Ascending aorta (tissue), 2 donors: ENCODE measurements around the gene TMEM100. TPM values are rescaled to one million over a fixed set of nuclear protein-coding genes. Genes with fewer than 3 reads are reported as not detected.

Experiments used
- DNase-seq, 2 donors: peaks; one replicate each; pipeline ENCODE4 v3.0.0-alpha.2; 2019; ENCODE audit warnings: low spot score in 2 of 2
- H3K27ac ChIP-seq, 2 donors: fragments of 200-600 bp; sonication (generic); one replicate each; pipeline ENCODE4 v1.5.1; 2016 to 2017; ENCODE audit warnings: mild to moderate bottlenecking in 1 of 2
- H3K27me3 ChIP-seq: fragments of 200-600 bp; sonication (generic); one replicate; pipeline ENCODE4 v1.5.1; 2017
- H3K36me3 ChIP-seq, 2 donors: fragments of 200-600 bp; sonication (generic); one replicate each; pipeline ENCODE4 v1.5.1; 2016
- H3K4me1 ChIP-seq, 2 donors: fragments of 200-600 bp; sonication (generic); one replicate each; pipeline ENCODE4 v1.5.1; 2016 to 2017; ENCODE audit warnings: mild to moderate bottlenecking in 1 of 2
- H3K4me3 ChIP-seq, 2 donors: fragments of 200-600 bp; sonication (generic); one replicate each; pipeline ENCODE4 v1.5.1; 2016 to 2017; ENCODE audit warnings: mild to moderate bottlenecking in 1 of 2
- H3K9me3 ChIP-seq, 2 donors: fragments of 200-600 bp; sonication (generic); one replicate each; pipeline ENCODE4 v1.5.1; 2016
- intact Hi-C: fragments of 100-400 bp; cut with DNase I; formaldehyde crosslinking; loops from one replicate; pipeline ENCODE4 v1.15.1; 2023
- total RNA-seq: library from RNA; depleted of rRNA; stranded (reverse); fragments of >200 nt; gene quantifications from one replicate; pipeline ENCODE4 v1.1.0, GENCODE V29; 2016
- TF ChIP-seq, protein P1 (sequence below), 3 experiments: fragments of 200-600 bp in 2 of 3; fragments of 450-650 bp in 1 of 3; sonication (generic) in 2 of 3; IDR thresholded peaks; one replicate each; pipeline ENCODE4 v1.5.1; 2016 to 2019; ENCODE audit warnings: antibody characterized with exemption in 3 of 3, mild to moderate bottlenecking in 1 of 3, moderate library complexity in 1 of 3

TMEM100 gene
- total RNA-seq, 1 donor from 2014 or later = 1.7 TPM

DNA sequence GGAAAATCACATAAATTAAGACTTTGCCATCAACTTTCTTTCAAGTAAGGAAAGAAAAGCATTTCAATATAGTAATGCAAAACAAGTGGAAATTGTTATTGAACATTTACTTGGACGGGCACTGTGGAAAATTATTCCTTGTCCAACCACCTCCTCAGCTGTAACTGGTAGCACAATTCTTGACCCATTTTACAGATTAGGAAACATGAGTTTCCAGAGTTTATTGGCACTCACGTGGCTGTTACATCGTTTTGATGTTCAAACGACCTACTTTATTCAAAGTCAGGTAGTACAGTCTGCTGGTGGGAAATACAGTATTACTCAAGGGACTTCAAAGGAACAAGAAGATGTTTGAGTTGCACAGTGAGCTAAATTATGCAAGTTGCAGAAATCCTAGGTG is 27.3 kb upstream of the TMEM100 start:
- DNase-seq = no peak
- Histone ChIP-seq H3K27me3 (no peaks in the 10 kb centered on the region), H3K4me1 (peaks cover 0 to 6% of the 10 kb centered on the region in 2 donors), H3K27ac (no peak overlapping the region), H3K9me3 (no peaks in the 10 kb centered on the region), H3K36me3 (no peaks in the 10 kb centered on the region), H3K4me3 (no peak overlapping the region)
- TF ChIP-seq, protein P1, sequence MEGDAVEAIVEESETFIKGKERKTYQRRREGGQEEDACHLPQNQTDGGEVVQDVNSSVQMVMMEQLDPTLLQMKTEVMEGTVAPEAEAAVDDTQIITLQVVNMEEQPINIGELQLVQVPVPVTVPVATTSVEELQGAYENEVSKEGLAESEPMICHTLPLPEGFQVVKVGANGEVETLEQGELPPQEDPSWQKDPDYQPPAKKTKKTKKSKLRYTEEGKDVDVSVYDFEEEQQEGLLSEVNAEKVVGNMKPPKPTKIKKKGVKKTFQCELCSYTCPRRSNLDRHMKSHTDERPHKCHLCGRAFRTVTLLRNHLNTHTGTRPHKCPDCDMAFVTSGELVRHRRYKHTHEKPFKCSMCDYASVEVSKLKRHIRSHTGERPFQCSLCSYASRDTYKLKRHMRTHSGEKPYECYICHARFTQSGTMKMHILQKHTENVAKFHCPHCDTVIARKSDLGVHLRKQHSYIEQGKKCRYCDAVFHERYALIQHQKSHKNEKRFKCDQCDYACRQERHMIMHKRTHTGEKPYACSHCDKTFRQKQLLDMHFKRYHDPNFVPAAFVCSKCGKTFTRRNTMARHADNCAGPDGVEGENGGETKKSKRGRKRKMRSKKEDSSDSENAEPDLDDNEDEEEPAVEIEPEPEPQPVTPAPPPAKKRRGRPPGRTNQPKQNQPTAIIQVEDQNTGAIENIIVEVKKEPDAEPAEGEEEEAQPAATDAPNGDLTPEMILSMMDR (IDR thresholded peaks at IDR 0.05) = no peak
- intact Hi-C loops = loop anchor here (2.0 to 10.0 kb wide), 3 partner anchors 25 to 485 kb away; partner anchors contain the start of genes HLF and MMD

DNA sequence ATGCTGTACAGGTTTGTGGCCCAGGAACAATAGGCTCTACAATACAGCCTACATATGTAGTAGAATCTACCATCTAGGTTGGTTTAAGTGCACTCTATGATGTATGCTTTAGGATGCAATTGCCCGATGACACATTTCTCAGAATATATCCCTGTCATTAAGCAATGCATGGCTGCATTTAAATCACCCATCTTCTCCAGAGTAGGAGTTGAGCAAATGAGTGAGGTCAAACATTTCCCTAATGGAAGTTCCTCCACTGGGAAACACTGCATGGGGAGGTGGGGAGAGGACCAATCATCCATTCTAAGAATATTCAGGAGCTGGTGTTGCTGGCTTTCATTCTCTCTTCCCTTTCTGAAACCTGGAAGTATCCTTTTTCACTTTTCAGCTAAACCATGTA is 26.2 kb upstream of the TMEM100 start:
- Histone ChIP-seq H3K4me3 (no peak overlapping the region), H3K36me3 (no peaks in the 10 kb centered on the region), H3K9me3 (no peaks in the 10 kb centered on the region), H3K27ac (no peak overlapping the region), H3K27me3 (no peaks in the 10 kb centered on the region), H3K4me1 (peaks cover 0 to 6% of the 10 kb centered on the region in 2 donors)
- TF ChIP-seq, protein P1 (IDR thresholded peaks at IDR 0.05) = no peak
- DNase-seq = no peak
- intact Hi-C loops = no loop called here

DNA sequence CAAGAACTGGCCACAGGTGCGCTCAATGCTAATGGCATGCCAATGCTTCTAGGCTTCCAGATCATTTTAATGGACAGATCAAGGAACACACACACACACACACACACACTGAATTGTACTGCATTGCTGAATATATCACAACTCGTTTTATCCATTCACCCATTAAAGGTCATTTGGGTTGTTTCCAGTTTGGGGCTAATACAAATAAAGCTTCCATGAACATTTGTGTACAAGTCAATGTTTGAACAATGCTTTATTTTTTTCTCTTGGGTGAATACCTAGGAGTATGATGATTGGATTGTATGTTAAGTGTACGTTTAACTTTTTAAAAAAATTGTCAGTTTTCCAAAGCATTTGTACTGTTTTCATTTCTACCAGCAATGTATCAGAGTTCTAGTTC is 24.5 kb upstream of the TMEM100 start:
- Histone ChIP-seq H3K36me3 (no peaks in the 10 kb centered on the region), H3K27ac (no peak overlapping the region), H3K4me1 (peaks cover 0 to 6% of the 10 kb centered on the region in 2 donors), H3K4me3 (no peak overlapping the region), H3K9me3 (no peaks in the 10 kb centered on the region), H3K27me3 (no peaks in the 10 kb centered on the region)
- no peak for DNase-seq
- TF ChIP-seq, protein P1 (IDR thresholded peaks at IDR 0.05) = no peak
- intact Hi-C loops = no loop called here

DNA sequence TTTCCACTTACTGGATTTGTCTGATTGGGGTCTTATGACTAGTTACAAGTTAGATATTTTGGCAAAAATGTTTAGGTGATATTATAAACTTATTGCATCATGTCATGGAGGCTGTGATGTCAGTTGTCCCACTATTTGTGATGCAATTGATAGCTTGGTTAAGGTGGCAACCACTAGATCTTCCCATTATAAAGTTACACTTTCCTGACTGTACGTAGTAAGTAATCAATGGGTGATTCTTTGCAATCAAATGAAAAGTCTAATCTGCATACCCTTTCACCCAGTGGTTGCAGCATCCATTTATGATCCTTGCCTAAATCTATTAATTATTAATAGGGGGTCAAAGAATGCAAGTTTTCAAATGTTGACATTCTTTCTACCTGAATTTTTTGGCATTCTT is 23.8 kb upstream of the TMEM100 start:
- TF ChIP-seq, protein P1 (IDR thresholded peaks at IDR 0.05) = no peak
- intact Hi-C loops = no loop called here
- no peak for DNase-seq
- Histone ChIP-seq H3K27me3 (no peaks in the 10 kb centered on the region), H3K27ac (no peak overlapping the region), H3K4me1 (no peaks in the 10 kb centered on the region), H3K9me3 (no peaks in the 10 kb centered on the region), H3K36me3 (no peaks in the 10 kb centered on the region), H3K4me3 (no peak overlapping the region)

DNA sequence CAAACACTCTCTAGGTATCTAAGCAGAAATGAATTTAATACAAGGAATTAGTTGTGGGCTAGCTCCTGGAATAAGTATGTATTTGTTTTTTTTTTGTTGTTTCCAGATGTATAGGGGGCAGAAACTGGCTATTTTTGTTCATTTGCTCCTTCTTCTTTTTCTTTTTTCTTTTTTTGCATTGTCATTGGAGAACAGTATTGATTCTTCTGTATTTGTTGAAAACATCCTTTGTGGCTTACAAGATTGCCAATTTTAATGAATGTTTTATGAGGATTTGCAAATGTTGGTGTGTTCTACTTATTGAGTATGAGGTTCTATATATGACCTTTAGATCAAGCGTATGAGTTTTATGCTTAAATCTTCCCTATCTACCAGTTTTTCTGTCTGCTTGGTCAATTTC is 22.6 kb upstream of the TMEM100 start:
- DNase-seq = no peak
- H3K27ac ChIP-seq = no peak overlapping the region
- intact Hi-C loops = no loop called here
- no peaks in the 10 kb centered on the region for H3K36me3 ChIP-seq
- no peaks in the 10 kb centered on the region for H3K4me1 ChIP-seq
- no peaks in the 10 kb centered on the region for H3K9me3 ChIP-seq
- H3K27me3 ChIP-seq = no peaks in the 10 kb centered on the region
- no peak overlapping the region for H3K4me3 ChIP-seq
- TF ChIP-seq, protein P1 (IDR thresholded peaks at IDR 0.05) = no peak

DNA sequence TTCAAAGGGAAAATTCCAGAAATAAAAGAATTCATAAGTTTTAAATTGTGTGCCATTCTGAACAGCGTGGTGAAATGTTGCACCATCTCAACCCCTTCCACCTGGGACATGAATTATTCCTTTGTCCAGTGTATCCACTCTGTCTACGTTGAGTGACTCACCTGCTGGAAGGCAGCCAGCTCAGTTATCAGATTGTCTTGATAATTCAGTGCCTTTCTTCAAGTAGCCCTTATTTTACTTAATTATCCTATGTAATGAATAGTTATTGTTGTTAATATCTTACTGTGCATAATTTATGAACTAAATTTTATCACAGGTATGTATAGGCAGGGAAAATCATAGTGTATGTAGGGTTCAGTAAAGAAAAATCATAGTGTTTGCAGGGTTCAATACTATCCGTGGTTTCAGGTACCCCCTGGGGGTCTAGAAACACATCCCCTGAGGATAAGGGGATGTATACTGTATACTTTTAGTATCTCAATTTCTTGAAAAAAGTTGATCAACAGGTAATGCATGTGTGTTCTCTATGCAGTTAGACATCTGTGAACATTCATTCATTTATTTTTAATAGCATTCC is 20.5 kb upstream of the TMEM100 start:
- no peaks in the 10 kb centered on the region for H3K27me3 ChIP-seq
- H3K36me3 ChIP-seq = no peaks in the 10 kb centered on the region
- no peaks in the 10 kb centered on the region for H3K9me3 ChIP-seq
- no peaks in the 10 kb centered on the region for H3K4me1 ChIP-seq
- TF ChIP-seq, protein P1 (IDR thresholded peaks at IDR 0.05) = no peak
- intact Hi-C loops = no loop called here
- no peak overlapping the region for H3K4me3 ChIP-seq
- H3K27ac ChIP-seq = no peak overlapping the region
- DNase-seq = no peak
